Natural killer cell (primary cell): ENCODE data around the gene PLBD2. TPM values are rescaled to one million over a fixed set of nuclear protein-coding genes. Genes with fewer than 3 reads are reported as not detected.

ENCODE experiments used
- ATAC-seq, 3 donors: fragments of 150-1000 bp in 2 of 3; fragments of 200-7000 bp in 1 of 3; cut with Tn5 transposase; 1 replicate in 1 of 3; 2 replicates in 2 of 3; pipeline ENCODE4 v1.10.0; 2021; ENCODE audit warnings: mild to moderate bottlenecking in 2 of 3, moderate library complexity in 2 of 3
- DNase-seq, 2 donors: peaks; one replicate each; pipeline versions ENCODE4 v3.0.0 to v3.0.0-alpha.2; 2013 to 2021; ENCODE audit warnings: mixed read lengths in 1 of 2
- H3K27ac ChIP-seq: one replicate; pipeline ENCODE4 v1.5.1; 2013; ENCODE audit warnings: mild to moderate bottlenecking, low read length
- H3K27me3 ChIP-seq: one replicate; pipeline ENCODE4 v1.6.1; 2013; ENCODE audit warnings: low read length; ENCODE audit not compliant: control insufficient read depth, insufficient read depth
- H3K36me3 ChIP-seq: one replicate; pipeline ENCODE4 v1.6.1; 2013; ENCODE audit warnings: low read length; ENCODE audit not compliant: control insufficient read depth, insufficient read depth
- H3K4me1 ChIP-seq: one replicate; pipeline ENCODE4 v1.6.1; 2013; ENCODE audit warnings: low read length; ENCODE audit not compliant: control insufficient read depth, insufficient read depth
- H3K4me3 ChIP-seq: one replicate; pipeline ENCODE4 v1.5.1; 2013; ENCODE audit warnings: low read length
- H3K9me3 ChIP-seq: one replicate; pipeline ENCODE4 v1.6.1; 2013; ENCODE audit warnings: low read length; ENCODE audit not compliant: control insufficient read depth, insufficient read depth
- H3K27ac Mint-ChIP-seq, 2 donors: one replicate each; pipeline ENCODE4 v1.8.0; 2022; ENCODE audit warnings: mild to moderate bottlenecking in 2 of 2, mixed read lengths in 2 of 2, moderate library complexity in 1 of 2
- H3K27me3 Mint-ChIP-seq, 2 donors: one replicate each; pipeline ENCODE4 v1.8.0; 2022; ENCODE audit warnings: low read depth in 2 of 2, mixed read lengths in 2 of 2
- H3K36me3 Mint-ChIP-seq: one replicate; pipeline ENCODE4 v1.8.0; 2022; ENCODE audit warnings: mixed read lengths
- H3K4me1 Mint-ChIP-seq, 2 donors: one replicate each; pipeline ENCODE4 v1.8.0; 2022; ENCODE audit warnings: mixed read lengths in 2 of 2
- H3K4me3 Mint-ChIP-seq: one replicate; pipeline ENCODE4 v1.8.0; 2022; ENCODE audit warnings: mild to moderate bottlenecking, moderate library complexity, mixed read lengths
- H3K9me3 Mint-ChIP-seq, 2 donors: one replicate each; pipeline ENCODE4 v1.8.0; 2022; ENCODE audit warnings: mixed read lengths in 2 of 2
- WGBS: methylation state at CpG from one replicate; pipeline ENCODE4 v1.1.7; 2013; ENCODE audit warnings: missing lambda C conversion rate; ENCODE audit not compliant: insufficient coverage; 5-methylcytosine and 5-hydroxymethylcytosine counted together
- intact Hi-C: fragments of 100-400 bp; cut with micrococcal nuclease; formaldehyde crosslinking; loops from one replicate; pipeline ENCODE4 v1.14.2; 2022
- total RNA-seq, 4 donors: library from RNA; stranded (reverse); fragments of 120-200 nt in 1 of 4; gene quantifications; one replicate each; pipeline versions ENCODE4 v1.2.3 to v1.2.4, GENCODE V29; 2013 to 2022
- TF ChIP-seq, protein P1 (sequence below): fragments of 200-600 bp; IDR thresholded peaks from one replicate; pipeline ENCODE4 v1.8.0; 2022; ENCODE audit warnings: antibody characterized with exemption

The PLBD2 gene
- total RNA-seq, 3 donors from 2014 or later (not counting 1 experiment from before 2014, with no cell fraction given), result 15.5 to 18.1 (median 16.3) TPM

DNA sequence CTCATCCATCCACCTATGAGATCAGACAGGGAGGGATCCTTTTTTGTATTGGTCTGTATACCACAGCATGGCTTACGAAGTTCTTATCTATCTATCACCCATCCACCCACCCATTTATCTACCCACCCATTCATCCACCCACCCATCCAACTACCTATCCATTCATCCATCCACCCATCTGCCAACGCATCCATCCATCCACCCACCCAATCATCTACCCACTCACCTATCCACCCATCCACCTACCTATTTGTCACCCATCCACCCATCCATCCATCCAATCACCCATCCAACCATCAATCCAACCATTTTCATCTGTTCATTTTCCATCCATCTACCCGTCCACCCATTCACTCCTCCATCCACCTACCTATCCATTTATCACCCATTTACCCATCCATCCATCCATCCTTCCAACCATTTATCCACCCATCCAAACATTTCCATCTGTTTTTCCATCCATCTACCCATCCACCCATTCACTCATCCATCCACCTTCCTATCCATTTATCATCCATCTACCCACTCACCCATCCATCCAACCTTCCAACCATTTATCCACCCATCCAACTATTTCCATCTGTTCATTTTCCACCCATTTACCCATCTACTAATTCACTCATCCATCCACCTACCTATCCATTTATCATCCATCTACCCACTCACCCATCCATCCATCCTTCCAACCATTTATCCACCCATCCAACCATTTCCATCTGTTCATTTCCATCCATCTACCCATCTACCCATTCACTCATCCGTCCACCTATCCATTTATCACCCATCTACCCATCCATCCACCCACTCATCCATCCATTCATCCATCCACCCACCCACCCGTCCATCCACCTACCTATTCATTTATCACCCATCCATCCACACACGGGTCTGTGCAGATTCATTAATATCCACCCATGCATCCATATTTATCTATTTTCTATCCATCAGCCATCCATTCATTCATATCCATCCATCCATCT is 32.0 kb downstream of the PLBD2 start:
- WGBS, result 95% methylated on average over 6 of the region's 6 CpGs
- Histone ChIP-seq H3K27me3 (no peaks in the 10 kb centered on the region), H3K27ac (no peak overlapping the region), H3K36me3 (peaks cover 2% of the 10 kb centered on the region), H3K9me3 (no peaks in the 10 kb centered on the region), H3K4me3 (no peak overlapping the region), H3K4me1 (no peaks in the 10 kb centered on the region)
- Mint-ChIP-seq H3K27ac (no peak overlapping the region), H3K4me3 (no peak overlapping the region), H3K27me3 (no peaks in the 10 kb centered on the region), H3K4me1 (no peaks in the 10 kb centered on the region), H3K36me3 (no peaks in the 10 kb centered on the region), H3K9me3 (no peaks in the 10 kb centered on the region)
- no peak for ATAC-seq
- TF ChIP-seq, protein P1, sequence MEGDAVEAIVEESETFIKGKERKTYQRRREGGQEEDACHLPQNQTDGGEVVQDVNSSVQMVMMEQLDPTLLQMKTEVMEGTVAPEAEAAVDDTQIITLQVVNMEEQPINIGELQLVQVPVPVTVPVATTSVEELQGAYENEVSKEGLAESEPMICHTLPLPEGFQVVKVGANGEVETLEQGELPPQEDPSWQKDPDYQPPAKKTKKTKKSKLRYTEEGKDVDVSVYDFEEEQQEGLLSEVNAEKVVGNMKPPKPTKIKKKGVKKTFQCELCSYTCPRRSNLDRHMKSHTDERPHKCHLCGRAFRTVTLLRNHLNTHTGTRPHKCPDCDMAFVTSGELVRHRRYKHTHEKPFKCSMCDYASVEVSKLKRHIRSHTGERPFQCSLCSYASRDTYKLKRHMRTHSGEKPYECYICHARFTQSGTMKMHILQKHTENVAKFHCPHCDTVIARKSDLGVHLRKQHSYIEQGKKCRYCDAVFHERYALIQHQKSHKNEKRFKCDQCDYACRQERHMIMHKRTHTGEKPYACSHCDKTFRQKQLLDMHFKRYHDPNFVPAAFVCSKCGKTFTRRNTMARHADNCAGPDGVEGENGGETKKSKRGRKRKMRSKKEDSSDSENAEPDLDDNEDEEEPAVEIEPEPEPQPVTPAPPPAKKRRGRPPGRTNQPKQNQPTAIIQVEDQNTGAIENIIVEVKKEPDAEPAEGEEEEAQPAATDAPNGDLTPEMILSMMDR, result no peak
- intact Hi-C loops, result no loop called here
- DNase-seq, result no peak

DNA sequence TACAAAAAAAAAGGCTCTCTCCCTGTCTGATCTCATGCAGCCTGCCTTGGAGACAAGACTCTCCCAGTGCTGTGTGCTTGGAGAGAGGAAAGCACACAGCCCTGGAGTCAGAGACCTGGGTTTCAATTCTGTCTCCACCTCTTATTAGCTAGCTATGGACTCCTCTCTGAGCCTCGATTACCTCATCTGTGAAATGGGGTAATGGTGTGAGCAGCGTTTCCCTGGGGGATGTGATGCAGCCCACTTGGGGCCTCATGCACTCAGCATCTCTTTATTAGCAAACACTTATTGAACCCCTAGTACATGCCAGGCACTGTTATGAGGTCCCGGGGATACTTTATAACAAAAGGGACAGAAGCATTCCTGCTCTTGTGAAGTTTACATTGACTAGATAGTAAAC is 32.8 kb downstream of the PLBD2 start:
- TF ChIP-seq, protein P1, result no peak
- H3K36me3 ChIP-seq, result peaks cover 2% of the 10 kb centered on the region
- no peaks in the 10 kb centered on the region for H3K4me1 ChIP-seq
- Mint-ChIP-seq H3K4me1 (no peaks in the 10 kb centered on the region), H3K4me3 (no peak overlapping the region), H3K36me3 (no peaks in the 10 kb centered on the region), H3K9me3 (no peaks in the 10 kb centered on the region), H3K27ac (no peak overlapping the region), H3K27me3 (no peaks in the 10 kb centered on the region)
- 90% methylated on average over 3 of the region's 3 CpGs for WGBS
- ATAC-seq (no peak), DNase-seq (no peak)
- no peaks in the 10 kb centered on the region for H3K9me3 ChIP-seq
- no peaks in the 10 kb centered on the region for H3K27me3 ChIP-seq
- H3K27ac ChIP-seq, result no peak overlapping the region
- intact Hi-C loops, result no loop called here
- H3K4me3 ChIP-seq, result no peak overlapping the region

DNA sequence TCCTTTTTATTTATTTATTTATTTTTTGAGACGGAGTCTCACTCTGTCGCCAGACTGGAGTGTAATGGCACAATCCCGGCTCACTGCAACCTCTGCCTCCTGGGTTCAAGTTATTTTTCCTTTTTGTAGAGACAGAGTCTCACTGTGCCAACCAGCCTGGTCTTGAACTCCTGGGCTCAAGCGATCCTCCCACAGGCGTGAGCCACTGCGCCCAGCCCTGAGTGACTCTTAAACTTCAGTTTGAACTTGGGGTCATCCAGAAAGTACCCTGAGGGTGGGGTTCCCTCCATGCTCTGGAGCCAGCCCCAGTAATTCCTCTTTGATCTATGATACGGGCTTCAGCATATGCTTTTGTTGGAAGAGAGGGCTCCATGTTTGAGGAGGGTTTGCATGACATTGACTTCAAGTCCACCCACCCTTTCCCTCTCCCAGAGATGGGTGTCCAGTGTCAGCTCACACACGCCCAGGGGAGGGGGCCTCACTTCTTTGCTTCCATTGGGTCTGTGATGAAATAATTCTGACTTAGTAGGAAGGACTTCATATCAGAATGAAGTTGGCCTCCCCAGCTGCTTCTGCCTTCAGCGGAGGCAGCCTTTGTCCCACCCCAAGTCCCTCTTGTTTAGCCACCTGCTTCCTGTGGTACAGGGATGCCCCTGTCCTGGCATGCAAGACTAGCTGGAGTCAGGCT is 33.4 kb downstream of the PLBD2 start:
- H3K36me3 ChIP-seq, result peaks cover 2% of the 10 kb centered on the region
- Mint-ChIP-seq H3K27me3 (no peaks in the 10 kb centered on the region), H3K4me3 (no peak overlapping the region), H3K9me3 (no peaks in the 10 kb centered on the region), H3K27ac (no peak overlapping the region), H3K36me3 (no peaks in the 10 kb centered on the region), H3K4me1 (no peaks in the 10 kb centered on the region)
- H3K4me3 ChIP-seq, result no peak overlapping the region
- no peak for DNase-seq
- H3K9me3 ChIP-seq, result no peaks in the 10 kb centered on the region
- 93% methylated on average over 8 of the region's 9 CpGs for WGBS
- no peaks in the 10 kb centered on the region for H3K27me3 ChIP-seq
- H3K27ac ChIP-seq, result no peak overlapping the region
- no peaks in the 10 kb centered on the region for H3K4me1 ChIP-seq
- TF ChIP-seq, protein P1, result no peak
- intact Hi-C loops, result no loop called here
- no peak for ATAC-seq
